Heart right ventricle (tissue), 16 donors: ENCODE data around the gene ANAPC7. TPM values are rescaled to one million over a fixed set of nuclear protein-coding genes. Genes with fewer than 3 reads are reported as not detected.

Source experiments
- ATAC-seq, 8 donors: fragments of 200-7000 bp; cut with Tn5 transposase; one replicate each; pipeline ENCODE4 v1.9.1; 2020; ENCODE audit warnings: mild to moderate bottlenecking in 8 of 8, moderate library complexity in 8 of 8, moderate number of reproducible peaks in 1 of 8
- DNase-seq, 2 donors: peaks; one replicate each; pipeline ENCODE4 v3.0.0-alpha.2; 2020
- H3K27ac ChIP-seq, 10 donors: fragments of 200-600 bp; sonication (generic) in 2 of 10; one replicate each; pipeline versions ENCODE4 v1.5.0 to v1.8.0; 2020 to 2022; ENCODE audit warnings: mild to moderate bottlenecking in 3 of 10
- H3K27me3 ChIP-seq, 7 donors: fragments of 200-600 bp; one replicate each; pipeline ENCODE4 v1.8.0; 2021 to 2022; ENCODE audit warnings: mild to moderate bottlenecking in 2 of 7
- H3K36me3 ChIP-seq, 9 donors: fragments of 200-600 bp; sonication (generic) in 1 of 9; one replicate each; pipeline versions ENCODE4 v1.5.0 to v1.8.0; 2020 to 2022; ENCODE audit warnings: mild to moderate bottlenecking in 2 of 9
- H3K4me1 ChIP-seq, 9 donors: fragments of 200-600 bp; sonication (generic) in 1 of 9; one replicate each; pipeline versions ENCODE4 v1.5.0 to v1.8.0; 2020 to 2022; ENCODE audit warnings: mild to moderate bottlenecking in 4 of 9
- H3K4me3 ChIP-seq, 10 donors: fragments of 200-600 bp; sonication (generic) in 2 of 10; one replicate each; pipeline versions ENCODE4 v1.5.0 to v1.8.0; 2020 to 2022; ENCODE audit warnings: mild to moderate bottlenecking in 7 of 10, moderate library complexity in 2 of 10
- H3K9me3 ChIP-seq, 11 donors: fragments of 200-600 bp in 10 of 11; sonication (generic) in 2 of 11; one replicate each; pipeline versions ENCODE4 v1.5.0 to v1.8.0; 2013 to 2022; ENCODE audit warnings: mild to moderate bottlenecking in 2 of 11, control low read depth in 1 of 11, moderate library complexity in 1 of 11
- WGBS, 2 donors: extraction: QIAGEN DNeasy Blood & Tissue Kit; methylation state at CpG; one replicate each; pipeline ENCODE4 v1.1.7; 2013; ENCODE audit warnings: inconsistent platforms in 1 of 2; 5-methylcytosine and 5-hydroxymethylcytosine counted together
- intact Hi-C, 10 donors: fragments of 100-400 bp; cut with DNase I; formaldehyde crosslinking; loops; one replicate each; pipeline versions ENCODE4 v1.11.1 to v1.14.2; 2022
- polyA plus RNA-seq, 2 donors: library from polyadenylated mRNA; stranded (reverse); fragments of 200-250 nt; gene quantifications; one replicate each; pipeline ENCODE4 v1.2.3, GENCODE V29; 2013
- total RNA-seq, 10 donors: library from RNA; stranded (reverse); fragmentation: NEBNext Ultra II Directional in 3 of 10; extraction: Animal tissue kit (Norgen Biotek cat#: 25700) in 3 of 10; gene quantifications; one replicate each; pipeline versions ENCODE4 v1.2.1 to v1.2.4, GENCODE V29; 2021 to 2023
- TF ChIP-seq, protein P1 (sequence below), 9 donors: fragments of 200-600 bp; sonication (generic) in 2 of 9; IDR thresholded peaks; one replicate each; pipeline versions ENCODE4 v1.5.0 to v1.8.0; 2021 to 2022; ENCODE audit warnings: antibody characterized with exemption in 9 of 9, mild to moderate bottlenecking in 5 of 9, moderate library complexity in 1 of 9
- donor health status: Arrhythmogenic right ventricular cardiomyopathy.
- donor health status: ischemic (EF 13 %, LVEDD 7.1; RV severe dilation, severe dysfunction).
- donor health status: healthy with polysubstance abuse.
- donor health status: DM: no; HTN: yes; CAD: no.
- donor health status: DM: no; HTN: no; CAD: no.
- donor health status: ischemic (EF 25% LVEDD 6.9; RV normal size, moderate dysfunction).
- donor health status: ischemic (EF 25% LVEDD 5.7; RV mildly dilated, moderate dysfunction).
- donor health status: healthy.
- donor health status: DM: yes; HTN: yes; CAD: no.
- donor health status: Ischemic cardiomyopathy.
- donor health status: ischemic (EF 35%, LVEDD 5.7; RV mildly dilated, moderate dysfunction).
- donor health status: nonischemic (EF 11% LVEDD 7.7; RV severe dilation, severe dysfunction).
- donor health status: DM: yes; HTN: yes; CAD: no.
- donor health status: PGD.
- donor health status: ischemic (EF 29% LVEDD 5.4; RV normal size, mild dysfunction).
- donor health status: nonischemic (EF 23%, LVEDD 6.1; RV moderate dilation, normal function).

The ANAPC7 gene
- total and polyA plus RNA-seq, 12 donors, result 28.9 to 54.6 (median 35.3) TPM

DNA sequence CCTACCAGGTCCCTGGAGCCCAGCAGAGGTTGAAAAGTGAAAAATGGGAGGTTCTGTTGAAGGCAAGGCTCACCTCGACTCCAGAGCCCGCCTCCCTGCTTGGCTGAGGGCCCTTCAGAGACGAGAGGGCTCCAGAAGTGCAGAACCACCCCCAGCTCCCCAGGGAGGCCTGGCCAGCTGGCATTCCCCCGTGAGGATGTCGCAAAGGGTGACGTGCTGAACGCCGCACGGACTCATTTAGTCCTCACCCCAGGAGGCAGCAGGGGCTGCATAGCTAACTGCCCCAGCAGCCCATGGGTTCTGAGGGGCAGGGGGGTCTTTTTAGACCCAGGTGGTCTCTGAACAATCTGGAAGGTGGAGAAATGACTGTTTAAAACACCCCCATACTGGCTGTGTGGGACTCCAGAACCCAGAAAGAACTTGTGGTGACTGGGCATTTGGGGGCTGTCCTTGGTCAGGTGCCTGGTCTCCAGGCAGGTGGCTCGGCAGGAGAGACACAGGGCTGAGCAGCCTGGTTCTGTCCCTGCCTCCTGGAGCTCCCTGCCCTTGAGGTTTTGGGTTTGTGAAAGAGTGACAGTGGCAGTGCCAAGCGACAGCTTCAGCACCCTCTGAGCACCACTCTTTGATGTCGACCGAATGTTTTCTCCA is 32.0 kb downstream of the ANAPC7 start:
- Histone ChIP-seq H3K27ac (peak overlapping the region in 1 of 10 donors; percentile 15), H3K4me1 (peaks cover 0 to 48% (median 18%) of the 10 kb centered on the region in 9 donors), H3K27me3 (no peaks in the 10 kb centered on the region), H3K4me3 (no peak overlapping the region), H3K9me3 (no peaks in the 10 kb centered on the region), H3K36me3 (peaks cover 0 to 67% (median 21%) of the 10 kb centered on the region in 9 donors)
- ATAC-seq (peak in 2 of 8 donors; percentile 7 to 8), DNase-seq (no peak)
- TF ChIP-seq, protein P1, sequence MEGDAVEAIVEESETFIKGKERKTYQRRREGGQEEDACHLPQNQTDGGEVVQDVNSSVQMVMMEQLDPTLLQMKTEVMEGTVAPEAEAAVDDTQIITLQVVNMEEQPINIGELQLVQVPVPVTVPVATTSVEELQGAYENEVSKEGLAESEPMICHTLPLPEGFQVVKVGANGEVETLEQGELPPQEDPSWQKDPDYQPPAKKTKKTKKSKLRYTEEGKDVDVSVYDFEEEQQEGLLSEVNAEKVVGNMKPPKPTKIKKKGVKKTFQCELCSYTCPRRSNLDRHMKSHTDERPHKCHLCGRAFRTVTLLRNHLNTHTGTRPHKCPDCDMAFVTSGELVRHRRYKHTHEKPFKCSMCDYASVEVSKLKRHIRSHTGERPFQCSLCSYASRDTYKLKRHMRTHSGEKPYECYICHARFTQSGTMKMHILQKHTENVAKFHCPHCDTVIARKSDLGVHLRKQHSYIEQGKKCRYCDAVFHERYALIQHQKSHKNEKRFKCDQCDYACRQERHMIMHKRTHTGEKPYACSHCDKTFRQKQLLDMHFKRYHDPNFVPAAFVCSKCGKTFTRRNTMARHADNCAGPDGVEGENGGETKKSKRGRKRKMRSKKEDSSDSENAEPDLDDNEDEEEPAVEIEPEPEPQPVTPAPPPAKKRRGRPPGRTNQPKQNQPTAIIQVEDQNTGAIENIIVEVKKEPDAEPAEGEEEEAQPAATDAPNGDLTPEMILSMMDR (IDR thresholded peaks at IDR 0.05), result no peak
- intact Hi-C loops, result no loop called here
- 70 to 71% methylated on average over 13 of the region's 13 CpGs for WGBS, 2 donors

DNA sequence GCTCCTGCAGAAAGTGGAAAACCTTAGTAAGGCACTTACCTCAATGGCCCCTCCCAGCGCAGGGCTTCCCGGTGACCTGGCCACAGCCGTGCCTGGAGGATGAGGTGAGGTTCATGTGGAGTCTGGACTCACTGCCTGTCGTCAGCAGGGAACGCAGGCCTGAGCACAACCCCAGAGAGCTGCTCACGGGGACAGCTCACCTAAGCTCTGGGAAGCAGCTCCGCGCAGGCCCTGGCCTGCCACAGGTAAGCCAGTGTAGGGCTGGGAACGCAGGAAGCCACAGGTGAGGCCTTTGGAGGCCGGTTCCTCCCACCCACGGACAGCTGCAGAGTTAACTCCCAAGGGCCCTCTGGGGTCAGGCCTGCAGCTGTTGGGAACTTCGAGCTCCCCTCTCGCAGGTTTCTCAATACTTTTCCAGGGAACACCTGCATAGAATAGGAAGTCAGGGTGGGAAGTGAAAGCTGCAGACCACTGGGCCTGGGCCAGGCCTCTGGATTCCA is 32.7 kb downstream of the ANAPC7 start:
- H3K27ac ChIP-seq, result no peak overlapping the region
- H3K9me3 ChIP-seq, result no peaks in the 10 kb centered on the region
- intact Hi-C loops, result no loop called here
- H3K4me3 ChIP-seq, result no peak overlapping the region
- DNase-seq (no peak), ATAC-seq (peak in 1 of 8 donors; percentile 12)
- WGBS, 2 donors, result 74 to 80% methylated on average over 13 of the region's 13 CpGs
- TF ChIP-seq, protein P1 (IDR thresholded peaks at IDR 0.05), result no peak
- H3K4me1 ChIP-seq, result peaks cover 0 to 48% (median 23%) of the 10 kb centered on the region in 9 donors
- H3K36me3 ChIP-seq, result peaks cover 0 to 60% (median 18%) of the 10 kb centered on the region in 9 donors
- no peaks in the 10 kb centered on the region for H3K27me3 ChIP-seq

DNA sequence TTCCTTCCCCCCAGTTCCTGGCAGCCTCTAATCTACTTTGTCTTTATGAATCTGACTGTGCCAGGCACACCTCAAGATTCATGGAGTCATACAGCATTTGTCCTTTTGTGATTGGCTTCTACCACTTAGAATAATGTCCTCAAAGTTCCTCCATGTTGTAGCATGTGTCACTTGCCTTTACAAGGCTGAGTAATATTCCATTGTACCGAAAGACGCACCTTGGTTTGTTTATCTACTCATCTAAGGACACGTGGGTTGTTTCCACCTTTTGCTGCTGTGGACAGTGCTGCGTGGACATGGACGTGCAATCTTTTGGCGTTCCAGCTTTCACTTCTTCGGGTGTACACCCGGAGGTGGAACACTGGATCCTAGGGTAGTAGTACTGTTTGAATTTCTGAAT is 33.5 kb downstream of the ANAPC7 start:
- no peaks in the 10 kb centered on the region for H3K9me3 ChIP-seq
- no peak overlapping the region for H3K27ac ChIP-seq
- peaks cover 0 to 48% (median 23%) of the 10 kb centered on the region in 9 donors for H3K4me1 ChIP-seq
- DNase-seq (no peak), ATAC-seq (no peak)
- H3K27me3 ChIP-seq, result no peaks in the 10 kb centered on the region
- TF ChIP-seq, protein P1 (IDR thresholded peaks at IDR 0.05), result no peak
- H3K4me3 ChIP-seq, result no peak overlapping the region
- peaks cover 0 to 52% (median 10%) of the 10 kb centered on the region in 9 donors for H3K36me3 ChIP-seq
- intact Hi-C loops, result no loop called here
- WGBS, 2 donors, result 96 to 97% methylated on average over 8 of the region's 8 CpGs

DNA sequence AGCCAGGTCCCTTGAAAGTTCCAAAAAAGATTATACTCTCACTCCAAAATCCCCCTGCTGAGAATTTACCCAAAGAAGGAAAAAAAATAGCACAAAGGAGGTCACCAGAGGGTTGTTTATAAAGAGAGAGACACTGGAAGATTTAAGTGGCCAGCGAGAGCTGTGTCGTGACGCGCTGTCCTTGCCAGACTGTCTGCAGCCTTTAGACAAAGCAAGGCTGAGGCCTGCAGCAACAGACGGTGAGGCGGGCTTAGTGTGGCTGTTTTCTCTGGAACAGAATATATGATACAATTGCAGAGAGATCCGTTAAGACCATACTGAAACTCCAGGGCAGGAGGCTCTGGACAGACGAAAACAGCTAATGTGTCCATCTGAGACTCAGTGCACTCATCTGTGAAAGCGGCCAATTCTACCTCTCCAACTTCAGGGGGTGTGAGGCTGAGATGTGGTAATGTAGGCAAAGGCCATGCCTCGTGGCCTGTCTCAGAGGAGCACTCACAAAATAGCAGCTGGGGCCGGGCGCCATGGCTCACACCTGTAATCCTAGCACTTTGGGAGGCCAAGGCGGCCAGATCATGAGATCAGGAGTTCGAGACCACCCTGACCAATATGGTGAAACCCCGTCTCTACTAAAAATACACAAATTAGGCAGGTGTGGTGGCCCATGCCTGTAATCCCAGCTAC is 36.2 kb downstream of the ANAPC7 start:
- Histone ChIP-seq H3K4me1 (peaks cover 0 to 28% (median 11%) of the 10 kb centered on the region in 9 donors), H3K27me3 (no peaks in the 10 kb centered on the region), H3K36me3 (peaks cover 0 to 25% (median 3%) of the 10 kb centered on the region in 9 donors), H3K27ac (peak overlapping the region in 3 of 10 donors; percentile 22 to 58 (median 36)), H3K9me3 (no peaks in the 10 kb centered on the region), H3K4me3 (no peak overlapping the region)
- intact Hi-C loops, result no loop called here
- DNase-seq (no peak), ATAC-seq (peak in 3 of 8 donors; percentile 17 to 30 (median 25))
- TF ChIP-seq, protein P1 (IDR thresholded peaks at IDR 0.05), result no peak
- WGBS, 2 donors, result 75% methylated on average over 15 of the region's 15 CpGs
